ENCODE measurements around the gene NAGPA.
"Not testable (repeated sequence)": the region's sequence is repeated elsewhere in the genome, so short reads cannot be mapped to it uniquely, and the experiment has no call there.

Gene NAGPA

GRCh38 chr16:5059386-5060072, 25.8 kb upstream of the NAGPA start:
- no peak for DNase-seq

GRCh38 chr16:5058476-5058875, 24.7 kb upstream of the NAGPA start:
- DNase-seq: no peak

DNA sequence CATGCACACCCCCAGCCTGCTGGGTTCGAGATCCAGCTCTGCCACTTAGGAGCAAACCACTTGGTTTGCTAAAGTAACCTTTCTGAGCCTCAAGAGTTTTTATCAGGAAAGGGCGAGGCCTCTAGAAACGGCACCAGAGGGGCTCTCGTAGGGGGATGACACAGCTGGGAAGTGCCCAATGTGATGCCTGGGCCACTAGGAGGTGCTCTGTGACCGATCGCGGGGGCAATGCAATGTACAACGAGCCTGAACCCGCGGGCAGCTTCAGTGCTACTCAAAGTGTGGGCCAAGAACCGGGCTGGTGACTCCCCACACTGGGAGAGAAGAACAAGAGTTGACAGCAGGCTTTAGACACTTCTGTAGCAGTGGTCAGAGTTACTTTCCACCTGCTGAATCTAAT, 22.6 kb upstream of the NAGPA start:
- DNase-seq: peak; percentile 32 to 45

- DNase-seq: no peak
These were observed 21.4 kb upstream of the NAGPA start for GRCh38 chr16:5054876-5055865.

- DNase-seq: no peak
These were observed 13.2 kb upstream of the NAGPA start for GRCh38 chr16:5046914-5047313.

DNA sequence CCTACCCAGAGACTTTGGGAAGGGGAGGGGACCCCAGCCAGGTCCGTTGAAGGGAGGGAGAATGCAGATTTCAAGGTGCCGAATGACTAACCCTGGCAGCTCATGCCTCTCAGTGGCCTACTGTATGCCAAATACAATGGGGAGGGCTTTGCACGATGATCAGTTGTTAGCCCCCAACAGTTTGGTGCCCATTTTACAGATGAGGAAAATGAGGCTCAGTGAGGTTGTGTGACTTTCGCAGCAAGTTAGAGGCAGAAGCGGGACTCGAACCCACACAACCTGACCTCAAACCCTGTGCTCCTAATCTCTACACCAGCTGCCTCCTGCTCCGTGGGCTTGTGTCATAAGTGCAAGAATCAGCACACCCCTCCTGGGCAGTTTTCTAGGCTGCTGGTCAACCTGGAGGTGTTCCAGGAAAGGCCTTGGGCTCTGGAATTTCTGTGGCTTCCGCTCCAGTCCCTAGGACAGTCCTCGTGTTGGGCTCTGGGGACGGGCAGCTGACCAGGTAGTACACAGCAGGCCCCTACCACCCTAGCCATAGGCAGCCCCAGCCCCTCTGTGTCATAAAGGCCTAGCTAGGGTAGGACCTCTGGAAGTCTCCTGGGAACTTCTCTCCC, 11.9 kb upstream of the NAGPA start:
- DNase-seq: no peak

- DNase-seq: not testable (repeated sequence)
These were observed 10.8 kb upstream of the NAGPA start for GRCh38 chr16:5044581-5044980.

- DNase-seq: no peak
These were observed 10.3 kb upstream of the NAGPA start for GRCh38 chr16:5044011-5044540.

- no peak for DNase-seq
These were observed 8.9 kb upstream of the NAGPA start for GRCh38 chr16:5042574-5043171.

DNA sequence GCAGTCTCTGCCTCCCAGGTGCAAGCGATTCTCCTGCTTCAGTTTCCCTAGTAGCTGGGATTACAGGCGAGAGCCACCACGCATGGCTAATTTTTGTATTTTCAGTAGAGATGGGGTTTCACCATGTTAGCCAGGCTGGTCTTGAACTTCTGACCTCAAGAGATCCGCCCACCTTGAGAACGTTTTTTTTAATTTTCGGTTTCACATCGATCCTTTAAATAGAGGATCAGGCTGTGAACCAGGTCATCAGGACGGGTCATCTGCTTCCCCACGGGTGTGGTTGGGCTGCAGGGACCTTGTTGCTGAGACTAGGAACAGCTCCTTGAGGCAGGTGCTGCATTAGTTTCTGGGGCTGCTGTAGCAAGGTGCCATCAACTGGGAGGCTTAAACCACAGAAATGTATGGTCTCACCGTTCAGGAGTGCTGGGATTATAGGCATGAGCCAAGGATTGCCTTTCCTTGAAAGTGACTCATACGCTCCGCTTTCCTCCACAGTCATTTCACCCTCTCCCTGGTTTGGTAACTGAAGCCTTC, 7.9 kb upstream of the NAGPA start:
- no peak for DNase-seq

DNA sequence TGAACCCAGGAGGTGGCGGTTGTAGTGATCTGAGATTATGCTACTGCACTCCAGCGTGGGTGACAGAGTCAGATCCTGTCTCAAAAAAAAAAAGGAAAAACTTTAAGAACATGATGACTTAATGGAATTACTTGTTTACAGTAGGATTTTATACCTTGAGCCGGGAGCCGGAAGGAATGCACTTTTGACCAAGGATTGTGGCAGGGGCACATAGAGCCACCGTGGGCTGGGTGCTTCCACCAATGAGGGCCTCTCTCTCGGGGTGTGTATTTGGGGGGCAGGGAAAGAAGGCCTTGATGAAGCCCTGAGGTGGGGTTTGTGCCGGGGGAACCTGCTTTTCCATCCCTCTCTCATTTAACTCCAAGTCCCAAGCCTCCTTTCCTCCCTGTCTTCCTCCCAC, 6.7 kb upstream of the NAGPA start:
- DNase-seq: no peak

GRCh38 chr16:5036228-5037156, 2.8 kb upstream of the NAGPA start:
- DNase-seq: no peak

- DNase-seq: no peak
These were observed 2.1 kb upstream of the NAGPA start for GRCh38 chr16:5035909-5036227.

DNA sequence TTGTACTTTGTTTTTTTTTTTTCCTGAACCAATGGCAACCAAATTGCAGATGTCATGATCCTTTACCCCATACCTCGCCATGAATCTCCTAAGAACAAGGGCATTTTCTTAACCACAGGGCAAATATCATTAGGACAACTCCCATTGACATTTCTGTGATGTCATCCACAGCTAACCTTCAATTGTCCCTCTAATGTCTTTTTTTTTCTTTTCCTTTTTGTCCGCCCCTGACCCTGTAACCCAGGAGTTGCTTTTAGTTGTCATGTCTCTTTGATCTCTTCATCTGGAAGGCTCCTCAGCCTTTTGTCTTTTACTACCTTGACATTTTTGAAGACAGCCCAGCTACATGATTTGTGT, 410 bp upstream of the NAGPA start:
- DNase-seq: no peak

GRCh38 chr16:5032748-5033167, 977 bp downstream of the NAGPA start:
- DNase-seq: no peak

GRCh38 chr16:5031601-5032000, 2.1 kb downstream of the NAGPA start:
- no peak for DNase-seq

GRCh38 chr16:5030251-5030870, 3.4 kb downstream of the NAGPA start:
- DNase-seq: no peak

- no peak for DNase-seq
These were observed 4.7 kb downstream of the NAGPA start for GRCh38 chr16:5028950-5029475.

GRCh38 chr16:5027575-5028235, 6.0 kb downstream of the NAGPA start:
- no peak for DNase-seq

- no peak for DNase-seq
These were observed 6.6 kb downstream of the NAGPA start for GRCh38 chr16:5027086-5027485.
